T47D (cell line): ENCODE data around the gene CDV3.

Experiments used
- DNase-seq, 2 experiments: peaks; one replicate each; pipeline versions ENCODE4 v3.0.0 to v3.0.0-alpha.2; 2011 to 2012; ENCODE audit warnings: low read depth in 1 of 2, low spot score in 1 of 2
- JUND ChIP-seq: IDR thresholded peaks from 2 replicates; pipeline ENCODE4 v1.6.1; 2012; ENCODE audit warnings: low read depth
- in situ Hi-C: cut with HindIII; loops from 2 replicates; pipeline ENCODE4 v1.10.0; 2016; ENCODE audit warnings: low sequenced_read_pairs, low pct_unique_long_range_greater_than_20kb

CDV3 gene

GRCh38 chr3:133599280-133599679, 25.8 kb downstream of the CDV3 start:
- no peak for TF ChIP-seq JUND
- no peak for DNase-seq
- in situ Hi-C loops, result no loop called here

- in situ Hi-C loops, result no loop called here
- no peak for TF ChIP-seq JUND
- DNase-seq, result no peak
These were observed 27.1 kb downstream of the CDV3 start for GRCh38 chr3:133600572-133601081.

- in situ Hi-C loops, result no loop called here
- no peak for DNase-seq
- no peak for TF ChIP-seq JUND
These were observed 32.9 kb downstream of the CDV3 start for GRCh38 chr3:133606342-133606741.

DNA sequence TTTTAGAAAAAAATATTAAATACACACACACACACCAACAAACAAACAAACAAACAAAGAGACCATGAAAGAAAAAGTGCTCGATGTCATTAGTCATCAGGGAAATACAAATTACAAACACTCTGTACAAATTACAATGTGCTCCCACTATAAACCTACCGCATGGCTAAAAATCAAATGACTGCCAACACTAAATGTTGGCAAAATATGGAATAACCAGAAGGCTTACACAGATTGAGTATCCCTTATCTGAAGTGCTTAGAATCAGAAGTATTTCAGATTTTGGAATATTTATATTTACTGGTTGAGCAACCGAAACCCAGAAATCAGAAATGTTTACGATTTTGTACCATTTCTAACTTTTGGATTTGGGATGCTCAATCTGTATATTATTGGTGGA, 33.4 kb downstream of the CDV3 start:
- TF ChIP-seq JUND, result no peak
- in situ Hi-C loops, result no loop called here
- DNase-seq, result no peak

DNA sequence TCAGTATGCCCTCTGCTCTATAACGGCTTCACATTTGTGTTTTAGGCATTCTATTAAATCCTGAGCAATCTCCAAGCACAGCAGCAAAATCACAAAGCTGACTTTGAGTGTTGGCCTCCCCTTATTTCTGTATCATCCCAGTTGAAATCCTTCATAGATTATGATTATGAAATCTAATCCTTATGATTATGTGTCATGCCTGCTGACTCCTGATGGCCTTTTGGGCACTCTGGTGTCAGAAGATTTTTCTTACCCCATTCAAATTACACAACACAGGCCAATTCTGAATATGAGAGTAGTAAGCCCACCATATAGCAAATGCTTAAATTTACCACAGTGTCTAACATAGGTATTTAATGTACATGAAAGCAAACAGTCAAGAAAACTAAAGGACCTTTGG, 34.3 kb downstream of the CDV3 start:
- no peak for DNase-seq
- no peak for TF ChIP-seq JUND
- in situ Hi-C loops, result no loop called here

DNA sequence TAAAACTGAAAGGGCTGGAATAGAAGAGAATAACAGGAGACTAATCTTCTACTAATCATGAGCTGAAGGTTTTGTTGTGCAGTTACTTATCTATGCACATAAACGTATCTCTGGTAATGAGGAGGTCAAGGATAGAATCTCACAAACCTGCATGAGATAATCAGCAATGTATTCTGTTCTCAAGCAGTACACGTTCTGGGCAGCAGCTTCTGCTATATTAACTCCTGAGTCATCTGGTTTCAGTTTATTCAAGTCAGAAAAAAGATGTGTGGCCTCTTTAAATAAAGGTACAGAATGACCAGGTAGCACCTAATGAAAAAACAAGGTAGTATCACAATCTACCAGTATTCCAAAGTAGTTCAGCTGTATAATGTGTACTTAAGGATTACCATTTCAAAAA, 34.9 kb downstream of the CDV3 start:
- DNase-seq, result no peak
- no peak for TF ChIP-seq JUND
- in situ Hi-C loops, result no loop called here

DNA sequence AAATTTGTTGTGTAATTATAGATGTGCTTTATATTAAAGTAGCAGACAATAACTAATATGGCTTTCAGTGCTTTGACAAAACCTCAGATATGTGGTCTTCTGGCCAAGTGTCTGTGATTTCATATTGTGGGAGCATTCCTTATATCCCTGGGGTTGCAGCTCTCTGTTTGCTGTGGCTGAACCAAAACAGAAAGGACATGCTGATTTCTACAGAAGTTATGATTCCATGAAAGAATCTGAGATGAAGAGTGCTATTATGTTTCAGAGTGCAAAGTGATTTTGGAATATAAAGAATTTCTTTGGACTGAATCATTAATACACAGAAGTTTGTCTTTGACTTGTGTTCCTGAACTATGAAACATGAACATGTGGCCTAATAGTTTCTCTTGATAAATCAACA, 36.5 kb downstream of the CDV3 start:
- DNase-seq, result no peak
- TF ChIP-seq JUND, result no peak
- in situ Hi-C loops, result no loop called here

DNA sequence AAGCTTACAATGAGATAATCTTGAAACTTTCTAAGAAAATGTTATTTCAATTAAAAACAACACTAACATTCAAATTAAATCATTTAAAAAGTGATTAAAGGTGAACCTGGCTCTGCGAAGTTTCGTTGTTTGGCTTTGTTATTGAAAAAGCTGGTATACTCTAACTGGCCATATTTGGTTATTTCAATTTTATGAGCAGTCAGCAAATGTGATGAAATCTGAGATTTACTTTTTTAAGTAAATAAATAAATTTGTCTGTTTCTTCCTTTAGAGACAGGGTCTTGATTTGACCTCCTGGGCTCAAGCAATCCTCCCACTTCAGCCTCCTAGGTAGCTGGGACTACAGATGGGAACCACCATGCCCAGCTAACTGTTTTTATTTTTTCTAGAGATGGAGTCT, 38.0 kb downstream of the CDV3 start:
- in situ Hi-C loops, result no loop called here
- no peak for TF ChIP-seq JUND
- no peak for DNase-seq

DNA sequence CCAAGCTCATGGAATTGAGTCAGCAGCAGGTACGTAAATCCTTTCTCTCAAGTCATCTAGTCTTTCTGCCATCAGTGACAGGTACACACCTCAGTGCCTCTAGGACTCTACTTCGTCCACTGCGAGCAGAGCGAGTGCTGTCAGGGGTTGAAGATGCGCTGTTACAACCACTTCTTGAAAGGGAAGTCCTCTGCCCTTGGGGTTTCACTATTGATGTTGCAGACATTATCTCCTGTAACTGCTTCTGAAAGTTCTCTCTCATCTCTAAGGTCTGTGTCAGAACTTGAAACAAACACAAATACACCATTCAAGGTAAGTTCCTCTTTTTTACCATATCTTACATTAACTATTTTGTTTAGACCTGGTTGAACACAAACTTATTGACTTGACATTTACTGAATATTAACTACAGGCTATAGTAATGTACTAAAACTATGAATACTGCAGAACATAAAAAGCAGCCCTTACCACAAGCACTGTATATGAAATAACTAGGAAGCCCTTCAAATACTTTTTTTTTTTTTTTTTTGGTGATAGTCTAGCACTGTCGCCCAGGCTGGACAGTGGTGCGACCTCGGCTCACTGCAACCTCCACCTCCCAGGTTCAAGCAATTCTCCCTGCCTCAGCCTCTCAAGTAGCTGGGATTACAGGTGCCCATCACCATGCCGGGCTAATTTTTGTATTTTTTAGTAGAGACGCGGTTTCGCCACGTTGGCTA, 46.7 kb downstream of the CDV3 start:
- no peak for DNase-seq
- in situ Hi-C loops, result no loop called here
- no peak for TF ChIP-seq JUND

GRCh38 chr3:133627789-133628188, 54.3 kb downstream of the CDV3 start:
- no peak for DNase-seq
- in situ Hi-C loops, result no loop called here
- TF ChIP-seq JUND, result no peak

GRCh38 chr3:133629146-133629545, 55.7 kb downstream of the CDV3 start:
- DNase-seq, result no peak
- in situ Hi-C loops, result no loop called here
- no peak for TF ChIP-seq JUND

GRCh38 chr3:133633439-133633838, 60.0 kb downstream of the CDV3 start:
- in situ Hi-C loops, result no loop called here
- TF ChIP-seq JUND, result no peak
- DNase-seq, result no peak
